Posterior cingulate gyrus (tissue), 11 donors: ENCODE results near the gene SASH3.
A peak's percentile ranks its signal among the peaks of the same experiment; 100 is the strongest.

Source experiments
- DNase-seq, 10 donors: peaks; one replicate each; pipeline versions ENCODE4 v3.0.0 to v3.0.0-alpha.2; 2020 to 2021; ENCODE audit warnings: mixed read lengths in 3 of 10
- intact Hi-C: fragments of 100-400 bp; cut with DNase I; formaldehyde crosslinking; loops from one replicate; pipeline ENCODE4 v1.15.1; 2023

SASH3 gene

GRCh38 chrX:129755779-129756650 is 23.7 kb upstream of the SASH3 start:
- DNase-seq = peak in 1 of 10 donors; percentile 76
- intact Hi-C loops = no loop called here

GRCh38 chrX:129759576-129760061 is 20.1 kb upstream of the SASH3 start:
- peak in 7 of 10 donors; percentile 17 to 90 (median 53) for DNase-seq
- intact Hi-C loops = no loop called here

GRCh38 chrX:129760155-129760554 is 19.6 kb upstream of the SASH3 start:
- intact Hi-C loops = no loop called here
- peak in 2 of 10 donors; percentile 12 to 70 for DNase-seq

- DNase-seq = peak in 2 of 10 donors; percentile 8 to 63
- intact Hi-C loops = no loop called here
Observed at GRCh38 chrX:129760981-129761380, 18.8 kb upstream of the SASH3 start.

- peak in 3 of 10 donors; percentile 6 to 29 (median 24) for DNase-seq
- intact Hi-C loops = no loop called here
Observed at GRCh38 chrX:129761596-129761995, 18.2 kb upstream of the SASH3 start.

GRCh38 chrX:129762448-129762847 is 17.3 kb upstream of the SASH3 start:
- intact Hi-C loops = no loop called here
- peak in 2 of 10 donors; percentile 40 to 81 for DNase-seq

GRCh38 chrX:129763666-129764065 is 16.1 kb upstream of the SASH3 start:
- intact Hi-C loops = no loop called here
- DNase-seq = no peak

- intact Hi-C loops = no loop called here
- DNase-seq = peak in 3 of 10 donors; percentile 33 to 67 (median 53)
Observed at GRCh38 chrX:129768186-129768585, 11.6 kb upstream of the SASH3 start.

GRCh38 chrX:129768586-129769466 is 10.9 kb upstream of the SASH3 start:
- peak in 3 of 10 donors; percentile 10 to 65 (median 50) for DNase-seq
- intact Hi-C loops = no loop called here

- DNase-seq = peak in 3 of 10 donors; percentile 20 to 28 (median 23)
- intact Hi-C loops = no loop called here
Observed at GRCh38 chrX:129769467-129770154, 10.1 kb upstream of the SASH3 start.

GRCh38 chrX:129771266-129771995 is 8.3 kb upstream of the SASH3 start:
- DNase-seq = peak in 2 of 10 donors; percentile 56 to 59

GRCh38 chrX:129772796-129773431 is 6.8 kb upstream of the SASH3 start:
- intact Hi-C loops = no loop called here
- DNase-seq = peak in 6 of 10 donors; percentile 11 to 86 (median 42)

More at GRCh38 chrX:129771266-129771995, 8.3 kb upstream of the SASH3 start:
- intact Hi-C loops = no loop called here

GRCh38 chrX:129773649-129774458 is 5.9 kb upstream of the SASH3 start:
- DNase-seq = peak in 3 of 10 donors; percentile 7 to 54 (median 34)

GRCh38 chrX:129777218-129778030 is 2.3 kb upstream of the SASH3 start:
- intact Hi-C loops = no loop called here
- peak in 3 of 10 donors; percentile 65 to 85 (median 76) for DNase-seq

More at GRCh38 chrX:129773649-129774458, 5.9 kb upstream of the SASH3 start:
- intact Hi-C loops = no loop called here

GRCh38 chrX:129779086-129779672 is 570 bp upstream of the SASH3 start:
- peak in 2 of 10 donors; percentile 11 to 49 for DNase-seq
- intact Hi-C loops = no loop called here

GRCh38 chrX:129780441-129781105 is 824 bp downstream of the SASH3 start:
- intact Hi-C loops = no loop called here
- peak in 2 of 10 donors; percentile 74 to 82 for DNase-seq
